ENCODE measurements around the gene ANKRD60.

- TF ChIP-seq EZH2phosphoT487 (IDR thresholded peaks at IDR 0.05; ENCODE audit: insufficient read depth, low read depth) (no peak), EZH2 (IDR thresholded peaks at IDR 0.05; ENCODE audit: insufficient read depth, poor library complexity, severe bottlenecking) (no peak)
These were observed 2.8 kb downstream of the ANKRD60 start for GRCh38 chr20:58225452-58226200.
